ENCODE measurements around the gene MAST4.

The MAST4 gene

DNA sequence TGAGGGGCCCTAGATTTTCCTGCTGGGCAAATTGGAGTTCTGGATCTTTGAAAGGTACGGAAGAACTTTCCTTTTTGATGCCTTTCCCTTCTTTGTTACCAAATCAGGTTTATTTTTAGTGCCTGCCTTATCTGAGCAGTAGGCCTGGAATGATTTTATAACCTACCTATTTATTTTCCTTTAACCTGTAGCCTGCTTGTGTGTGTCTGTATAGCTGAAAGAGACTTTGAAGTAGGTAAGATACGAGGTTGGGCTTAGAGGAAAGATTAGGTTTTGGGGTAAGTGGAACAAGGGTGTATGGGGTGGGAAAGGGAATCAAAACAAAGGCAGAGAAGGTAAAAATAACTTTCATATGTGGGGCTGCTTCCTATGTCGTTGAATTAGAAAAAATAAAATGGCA lies 389.2 kb downstream of the MAST4 start:
- H3K4me2 ChIP-seq (ENCODE audit: low read length) = no peak overlapping the region
- H3K36me3 ChIP-seq (ENCODE audit: control insufficient read depth, insufficient read depth, low read length) = no peaks in the 10 kb centered on the region
- H3K9ac ChIP-seq = no peak overlapping the region
- peaks cover 39% of the 10 kb centered on the region for H3K79me2 ChIP-seq
- TF ChIP-seq, protein P1, sequence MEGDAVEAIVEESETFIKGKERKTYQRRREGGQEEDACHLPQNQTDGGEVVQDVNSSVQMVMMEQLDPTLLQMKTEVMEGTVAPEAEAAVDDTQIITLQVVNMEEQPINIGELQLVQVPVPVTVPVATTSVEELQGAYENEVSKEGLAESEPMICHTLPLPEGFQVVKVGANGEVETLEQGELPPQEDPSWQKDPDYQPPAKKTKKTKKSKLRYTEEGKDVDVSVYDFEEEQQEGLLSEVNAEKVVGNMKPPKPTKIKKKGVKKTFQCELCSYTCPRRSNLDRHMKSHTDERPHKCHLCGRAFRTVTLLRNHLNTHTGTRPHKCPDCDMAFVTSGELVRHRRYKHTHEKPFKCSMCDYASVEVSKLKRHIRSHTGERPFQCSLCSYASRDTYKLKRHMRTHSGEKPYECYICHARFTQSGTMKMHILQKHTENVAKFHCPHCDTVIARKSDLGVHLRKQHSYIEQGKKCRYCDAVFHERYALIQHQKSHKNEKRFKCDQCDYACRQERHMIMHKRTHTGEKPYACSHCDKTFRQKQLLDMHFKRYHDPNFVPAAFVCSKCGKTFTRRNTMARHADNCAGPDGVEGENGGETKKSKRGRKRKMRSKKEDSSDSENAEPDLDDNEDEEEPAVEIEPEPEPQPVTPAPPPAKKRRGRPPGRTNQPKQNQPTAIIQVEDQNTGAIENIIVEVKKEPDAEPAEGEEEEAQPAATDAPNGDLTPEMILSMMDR (IDR thresholded peaks at IDR 0.05) = no peak
- no peak overlapping the region for H2AFZ ChIP-seq
- peaks cover 19% of the 10 kb centered on the region for H3K4me1 ChIP-seq
- H3K4me3 ChIP-seq (ENCODE audit: low read depth, low read length) = no peak overlapping the region
- no peak overlapping the region for H3K27ac ChIP-seq
- H3K27me3 ChIP-seq (ENCODE audit: control insufficient read depth, insufficient read depth, low read length) = no peaks in the 10 kb centered on the region
- H3K9me3 ChIP-seq (ENCODE audit: control insufficient read depth, low read length) = no peaks in the 10 kb centered on the region

GRCh38 chr5:66986009-66986408 lies 389.8 kb downstream of the MAST4 start:
- no peak overlapping the region for H3K27ac ChIP-seq
- H3K27me3 ChIP-seq (ENCODE audit: control insufficient read depth, insufficient read depth, low read length) = no peaks in the 10 kb centered on the region
- TF ChIP-seq, protein P1 (IDR thresholded peaks at IDR 0.05) = no peak
- no peak overlapping the region for H3K4me2 ChIP-seq (ENCODE audit: low read length)
- H3K36me3 ChIP-seq (ENCODE audit: control insufficient read depth, insufficient read depth, low read length) = no peaks in the 10 kb centered on the region
- peaks cover 19% of the 10 kb centered on the region for H3K4me1 ChIP-seq
- no peaks in the 10 kb centered on the region for H3K9me3 ChIP-seq (ENCODE audit: control insufficient read depth, low read length)
- H3K9ac ChIP-seq = no peak overlapping the region
- no peak overlapping the region for H3K4me3 ChIP-seq (ENCODE audit: low read depth, low read length)
- peaks cover 36% of the 10 kb centered on the region for H3K79me2 ChIP-seq
- no peak overlapping the region for H2AFZ ChIP-seq

DNA sequence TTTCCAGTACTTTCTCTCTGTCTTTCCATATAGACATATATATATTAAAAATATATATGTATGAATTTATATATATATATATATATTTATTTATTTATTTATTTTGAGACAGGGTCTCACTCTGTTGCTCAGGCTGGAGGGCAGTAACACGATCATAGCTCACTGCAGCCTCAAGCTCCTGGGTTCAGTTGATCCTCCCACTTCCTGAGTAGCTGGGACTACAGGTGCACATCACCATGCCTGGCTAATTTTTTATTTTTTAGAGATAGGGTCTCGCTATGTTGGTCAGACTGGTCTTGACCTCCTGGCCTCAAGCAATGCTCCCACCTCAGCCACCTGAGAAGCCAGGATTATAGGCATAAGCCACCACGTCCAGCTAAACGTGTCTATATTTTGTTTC lies 390.3 kb downstream of the MAST4 start:
- Histone ChIP-seq H3K4me2 (ENCODE audit: low read length) (no peak overlapping the region), H3K9ac (no peak overlapping the region), H3K4me3 (ENCODE audit: low read depth, low read length) (no peak overlapping the region), H3K27me3 (ENCODE audit: control insufficient read depth, insufficient read depth, low read length) (no peaks in the 10 kb centered on the region), H3K9me3 (ENCODE audit: control insufficient read depth, low read length) (no peaks in the 10 kb centered on the region), H3K27ac (no peak overlapping the region), H2AFZ (no peak overlapping the region), H3K4me1 (peaks cover 24% of the 10 kb centered on the region), H3K36me3 (ENCODE audit: control insufficient read depth, insufficient read depth, low read length) (no peaks in the 10 kb centered on the region), H3K79me2 (peaks cover 36% of the 10 kb centered on the region)
- TF ChIP-seq, protein P1 (IDR thresholded peaks at IDR 0.05) = no peak

GRCh38 chr5:66987126-66987525 lies 390.9 kb downstream of the MAST4 start:
- TF ChIP-seq, protein P1 (IDR thresholded peaks at IDR 0.05) = no peak
- Histone ChIP-seq H3K27me3 (ENCODE audit: control insufficient read depth, insufficient read depth, low read length) (no peaks in the 10 kb centered on the region), H3K27ac (no peak overlapping the region), H3K36me3 (ENCODE audit: control insufficient read depth, insufficient read depth, low read length) (no peaks in the 10 kb centered on the region), H3K4me3 (ENCODE audit: low read depth, low read length) (no peak overlapping the region), H3K4me2 (ENCODE audit: low read length) (no peak overlapping the region), H3K9ac (no peak overlapping the region), H3K79me2 (peaks cover 36% of the 10 kb centered on the region), H3K9me3 (ENCODE audit: control insufficient read depth, low read length) (no peaks in the 10 kb centered on the region), H2AFZ (no peak overlapping the region), H3K4me1 (peaks cover 20% of the 10 kb centered on the region)

- peaks cover 36% of the 10 kb centered on the region for H3K79me2 ChIP-seq
- H3K4me2 ChIP-seq (ENCODE audit: low read length) = no peak overlapping the region
- H2AFZ ChIP-seq = no peak overlapping the region
- TF ChIP-seq, protein P1 (IDR thresholded peaks at IDR 0.05) = no peak
- H3K9me3 ChIP-seq (ENCODE audit: control insufficient read depth, low read length) = no peaks in the 10 kb centered on the region
- peaks cover 20% of the 10 kb centered on the region for H3K4me1 ChIP-seq
- H3K4me3 ChIP-seq (ENCODE audit: low read depth, low read length) = no peak overlapping the region
- no peaks in the 10 kb centered on the region for H3K27me3 ChIP-seq (ENCODE audit: control insufficient read depth, insufficient read depth, low read length)
- peak overlapping the region; percentile 10 for H3K9ac ChIP-seq
- no peaks in the 10 kb centered on the region for H3K36me3 ChIP-seq (ENCODE audit: control insufficient read depth, insufficient read depth, low read length)
- H3K27ac ChIP-seq = no peak overlapping the region
These were observed 391.3 kb downstream of the MAST4 start for GRCh38 chr5:66987540-66987939.
